ENCODE measurements around the gene PKP1.

PKP1 gene

GRCh38 chr1:201295346-201295745 is 12.0 kb downstream of the PKP1 start:
- H3K9ac ChIP-seq (ENCODE audit: insufficient read length) = no peak overlapping the region
- TF ChIP-seq POLR2AphosphoS5 (IDR thresholded peaks at IDR 0.05; ENCODE audit: borderline replicate concordance, low read depth, low read length) (no peak), FOXP2 (optimal IDR thresholded peaks at IDR 0.05; ENCODE audit: control extremely low read depth, extremely low read length, insufficient read depth) (no peak), EZH2 (IDR thresholded peaks at IDR 0.05) (no peak)
- H3K4me3 ChIP-seq = no peak overlapping the region
- no peaks in the 10 kb centered on the region for H3K36me3 ChIP-seq (ENCODE audit: insufficient read depth, low read length)
- no peak overlapping the region for H3K27ac ChIP-seq
- no peaks in the 10 kb centered on the region for H3K9me3 ChIP-seq (ENCODE audit: low read depth, low read length)
- no peak for DNase-seq (ENCODE audit: low read depth, low spot score)

- no peak for DNase-seq (ENCODE audit: low read depth, low spot score)
- no peak for TF ChIP-seq EZH2 (IDR thresholded peaks at IDR 0.05)
- no peak for TF ChIP-seq POLR2AphosphoS5 (IDR thresholded peaks at IDR 0.05; ENCODE audit: borderline replicate concordance, low read depth, low read length)
- TF ChIP-seq FOXP2 (optimal IDR thresholded peaks at IDR 0.05; ENCODE audit: control extremely low read depth, extremely low read length, insufficient read depth) = no peak
- Histone ChIP-seq H3K9ac (ENCODE audit: insufficient read length) (no peak overlapping the region), H3K9me3 (ENCODE audit: low read depth, low read length) (no peaks in the 10 kb centered on the region), H3K4me3 (no peak overlapping the region), H3K36me3 (ENCODE audit: insufficient read depth, low read length) (no peaks in the 10 kb centered on the region), H3K27ac (no peak overlapping the region)
Measured at GRCh38 chr1:201295861-201296260, 12.6 kb downstream of the PKP1 start.

GRCh38 chr1:201296352-201296751 is 13.0 kb downstream of the PKP1 start:
- H3K9me3 ChIP-seq (ENCODE audit: low read depth, low read length) = no peaks in the 10 kb centered on the region
- no peaks in the 10 kb centered on the region for H3K36me3 ChIP-seq (ENCODE audit: insufficient read depth, low read length)
- DNase-seq (ENCODE audit: low read depth, low spot score) = no peak
- H3K4me3 ChIP-seq = no peak overlapping the region
- TF ChIP-seq POLR2AphosphoS5 (IDR thresholded peaks at IDR 0.05; ENCODE audit: borderline replicate concordance, low read depth, low read length) (no peak), EZH2 (IDR thresholded peaks at IDR 0.05) (no peak), FOXP2 (optimal IDR thresholded peaks at IDR 0.05; ENCODE audit: control extremely low read depth, extremely low read length, insufficient read depth) (no peak)
- no peak overlapping the region for H3K9ac ChIP-seq (ENCODE audit: insufficient read length)
- H3K27ac ChIP-seq = no peak overlapping the region

- H3K4me3 ChIP-seq = no peak overlapping the region
Measured at GRCh38 chr1:201298396-201299381, 15.4 kb downstream of the PKP1 start.

GRCh38 chr1:201299968-201300367 is 16.7 kb downstream of the PKP1 start:
- Histone ChIP-seq H3K36me3 (ENCODE audit: insufficient read depth, low read length) (no peaks in the 10 kb centered on the region), H3K27ac (no peak overlapping the region), H3K4me3 (no peak overlapping the region), H3K9me3 (ENCODE audit: low read depth, low read length) (no peaks in the 10 kb centered on the region), H3K9ac (ENCODE audit: insufficient read length) (no peak overlapping the region)
- DNase-seq (ENCODE audit: low read depth, low spot score) = no peak
- TF ChIP-seq POLR2AphosphoS5 (IDR thresholded peaks at IDR 0.05; ENCODE audit: borderline replicate concordance, low read depth, low read length) (no peak), EZH2 (IDR thresholded peaks at IDR 0.05) (no peak), FOXP2 (optimal IDR thresholded peaks at IDR 0.05; ENCODE audit: control extremely low read depth, extremely low read length, insufficient read depth) (no peak)

More at GRCh38 chr1:201298396-201299381, 15.4 kb downstream of the PKP1 start:
- Histone ChIP-seq H3K36me3 (ENCODE audit: insufficient read depth, low read length) (no peaks in the 10 kb centered on the region), H3K27ac (no peak overlapping the region), H3K9ac (ENCODE audit: insufficient read length) (no peak overlapping the region), H3K9me3 (ENCODE audit: low read depth, low read length) (no peaks in the 10 kb centered on the region)
- TF ChIP-seq POLR2AphosphoS5 (IDR thresholded peaks at IDR 0.05; ENCODE audit: borderline replicate concordance, low read depth, low read length) (no peak), EZH2 (IDR thresholded peaks at IDR 0.05) (no peak)
- no peak for DNase-seq (ENCODE audit: low read depth, low spot score)

GRCh38 chr1:201300641-201301040 is 17.3 kb downstream of the PKP1 start:
- Histone ChIP-seq H3K4me3 (no peak overlapping the region), H3K9me3 (ENCODE audit: low read depth, low read length) (no peaks in the 10 kb centered on the region), H3K27ac (no peak overlapping the region), H3K36me3 (ENCODE audit: insufficient read depth, low read length) (no peaks in the 10 kb centered on the region), H3K9ac (ENCODE audit: insufficient read length) (no peak overlapping the region)
- no peak for TF ChIP-seq EZH2 (IDR thresholded peaks at IDR 0.05)
- no peak for TF ChIP-seq POLR2AphosphoS5 (IDR thresholded peaks at IDR 0.05; ENCODE audit: borderline replicate concordance, low read depth, low read length)
- TF ChIP-seq FOXP2 (optimal IDR thresholded peaks at IDR 0.05; ENCODE audit: control extremely low read depth, extremely low read length, insufficient read depth) = no peak
- DNase-seq (ENCODE audit: low read depth, low spot score) = no peak

- Histone ChIP-seq H3K4me3 (peak overlapping the region; percentile 47; the same call in 1 of the 2 replicates), H3K9ac (ENCODE audit: insufficient read length) (peak overlapping the region; percentile 45), H3K27ac (peak overlapping the region; percentile 67), H3K9me3 (ENCODE audit: low read depth, low read length) (no peaks in the 10 kb centered on the region), H3K36me3 (ENCODE audit: insufficient read depth, low read length) (no peaks in the 10 kb centered on the region)
- no peak for TF ChIP-seq POLR2AphosphoS5 (IDR thresholded peaks at IDR 0.05; ENCODE audit: borderline replicate concordance, low read depth, low read length)
- TF ChIP-seq EZH2 (IDR thresholded peaks at IDR 0.05) = no peak
- no peak for TF ChIP-seq FOXP2 (optimal IDR thresholded peaks at IDR 0.05; ENCODE audit: control extremely low read depth, extremely low read length, insufficient read depth)
- DNase-seq (ENCODE audit: low read depth, low spot score) = peak; percentile 8
Measured at GRCh38 chr1:201302163-201303152, 19.2 kb downstream of the PKP1 start.

GRCh38 chr1:201304126-201304525 is 20.8 kb downstream of the PKP1 start:
- TF ChIP-seq POLR2AphosphoS5 (IDR thresholded peaks at IDR 0.05; ENCODE audit: borderline replicate concordance, low read depth, low read length) (no peak), EZH2 (IDR thresholded peaks at IDR 0.05) (no peak), FOXP2 (optimal IDR thresholded peaks at IDR 0.05; ENCODE audit: control extremely low read depth, extremely low read length, insufficient read depth) (no peak)
- Histone ChIP-seq H3K9ac (ENCODE audit: insufficient read length) (no peak overlapping the region), H3K27ac (no peak overlapping the region), H3K36me3 (ENCODE audit: insufficient read depth, low read length) (no peaks in the 10 kb centered on the region), H3K9me3 (ENCODE audit: low read depth, low read length) (no peaks in the 10 kb centered on the region), H3K4me3 (no peak overlapping the region)
- DNase-seq (ENCODE audit: low read depth, low spot score) = no peak

Data from SK-N-MC (cell line).